Right atrium auricular region (tissue), 2 donors: ENCODE results near the gene DST. TPM values are rescaled to one million over a fixed set of nuclear protein-coding genes. Genes with fewer than 3 reads are reported as not detected.

ENCODE experiments used
- DNase-seq: peaks from one replicate; pipeline ENCODE4 v3.0.0-alpha.2; 2019; ENCODE audit warnings: low spot score
- H3K27ac ChIP-seq, 2 donors: fragments of 200-600 bp; sonication (generic); 1 replicate in 1 of 2; 2 replicates in 1 of 2; pipeline ENCODE4 v1.5.1; 2016 to 2019
- H3K27me3 ChIP-seq, 2 donors: fragments of 200-600 bp; sonication (generic); one replicate each; pipeline versions ENCODE4 v1.5.1 to v1.6.0; 2017 to 2019
- H3K36me3 ChIP-seq: fragments of 200-600 bp; sonication (generic); one replicate; pipeline ENCODE4 v1.5.1; 2016
- H3K4me1 ChIP-seq, 2 donors: fragments of 200-600 bp; sonication (generic); one replicate each; pipeline versions ENCODE4 v1.5.1 to v1.6.0; 2017 to 2019
- H3K4me3 ChIP-seq, 2 donors: fragments of 200-600 bp; sonication (generic); 1 replicate in 1 of 2; 2 replicates in 1 of 2; pipeline ENCODE4 v1.5.1; 2017 to 2019; ENCODE audit warnings: mild to moderate bottlenecking in 1 of 2, moderate library complexity in 1 of 2
- H3K9me3 ChIP-seq, 2 donors: fragments of 200-600 bp; sonication (generic); one replicate each; pipeline ENCODE4 v1.5.1; 2019
- total RNA-seq, 2 donors: library from RNA; depleted of rRNA; stranded (reverse); fragments of >200 nt; gene quantifications; one replicate each; pipeline ENCODE4 v1.1.0, GENCODE V29; 2016
- TF ChIP-seq, protein P1 (sequence below), 2 donors: fragments of 200-600 bp; sonication (generic); IDR thresholded peaks; one replicate each; pipeline ENCODE4 v1.5.1; 2019; ENCODE audit warnings: antibody characterized with exemption in 2 of 2

The DST gene
- total RNA-seq, 2 donors from 2014 or later, result 257 to 285 TPM

DNA sequence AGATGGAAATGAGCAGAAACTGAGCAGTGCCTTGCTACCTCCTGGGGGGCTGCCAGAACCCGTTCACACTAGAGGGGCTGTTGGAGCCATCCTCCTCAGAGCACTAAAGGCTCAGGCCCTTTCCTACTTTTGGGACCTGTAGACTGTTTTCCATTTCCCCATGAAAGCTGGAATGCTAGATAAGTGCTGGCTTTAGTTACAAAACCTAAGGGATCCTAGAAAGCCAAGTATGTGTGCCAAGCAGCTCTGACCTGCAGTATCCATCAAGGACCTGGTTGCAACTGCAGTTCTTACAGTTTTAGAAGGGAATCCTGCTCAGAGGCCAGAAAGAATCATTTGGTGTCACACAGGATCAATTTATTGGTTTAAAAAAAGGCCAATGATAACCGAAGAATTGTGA lies 218.6 kb downstream of the DST start:
- DNase-seq, result no peak
- Histone ChIP-seq H3K4me1 (no peaks in the 10 kb centered on the region), H3K27me3 (no peaks in the 10 kb centered on the region), H3K9me3 (no peaks in the 10 kb centered on the region), H3K4me3 (no peak overlapping the region), H3K36me3 (no peaks in the 10 kb centered on the region), H3K27ac (no peak overlapping the region)
- TF ChIP-seq, protein P1, sequence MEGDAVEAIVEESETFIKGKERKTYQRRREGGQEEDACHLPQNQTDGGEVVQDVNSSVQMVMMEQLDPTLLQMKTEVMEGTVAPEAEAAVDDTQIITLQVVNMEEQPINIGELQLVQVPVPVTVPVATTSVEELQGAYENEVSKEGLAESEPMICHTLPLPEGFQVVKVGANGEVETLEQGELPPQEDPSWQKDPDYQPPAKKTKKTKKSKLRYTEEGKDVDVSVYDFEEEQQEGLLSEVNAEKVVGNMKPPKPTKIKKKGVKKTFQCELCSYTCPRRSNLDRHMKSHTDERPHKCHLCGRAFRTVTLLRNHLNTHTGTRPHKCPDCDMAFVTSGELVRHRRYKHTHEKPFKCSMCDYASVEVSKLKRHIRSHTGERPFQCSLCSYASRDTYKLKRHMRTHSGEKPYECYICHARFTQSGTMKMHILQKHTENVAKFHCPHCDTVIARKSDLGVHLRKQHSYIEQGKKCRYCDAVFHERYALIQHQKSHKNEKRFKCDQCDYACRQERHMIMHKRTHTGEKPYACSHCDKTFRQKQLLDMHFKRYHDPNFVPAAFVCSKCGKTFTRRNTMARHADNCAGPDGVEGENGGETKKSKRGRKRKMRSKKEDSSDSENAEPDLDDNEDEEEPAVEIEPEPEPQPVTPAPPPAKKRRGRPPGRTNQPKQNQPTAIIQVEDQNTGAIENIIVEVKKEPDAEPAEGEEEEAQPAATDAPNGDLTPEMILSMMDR (IDR thresholded peaks at IDR 0.05), result no peak

DNA sequence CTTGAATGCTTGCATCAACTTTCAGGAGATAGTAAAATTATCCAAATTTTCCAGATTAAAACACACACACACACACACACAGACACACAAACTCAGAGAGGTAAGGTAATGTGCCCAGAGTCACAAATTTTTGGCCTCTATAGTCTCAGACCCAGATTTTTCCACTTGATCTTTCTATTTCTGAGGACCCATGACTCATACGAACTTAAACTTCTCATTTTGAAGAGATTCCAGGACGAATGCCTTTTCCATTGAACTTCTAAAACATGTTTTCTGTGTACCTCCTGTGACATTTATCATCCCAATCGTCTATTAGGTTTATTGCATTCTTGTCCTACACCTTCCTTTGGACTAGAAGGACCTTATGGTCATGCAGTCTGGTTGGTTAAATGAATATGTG lies 222.4 kb downstream of the DST start:
- H3K4me1 ChIP-seq, result no peaks in the 10 kb centered on the region
- no peaks in the 10 kb centered on the region for H3K27me3 ChIP-seq
- no peak overlapping the region for H3K4me3 ChIP-seq
- DNase-seq, result no peak
- no peaks in the 10 kb centered on the region for H3K9me3 ChIP-seq
- TF ChIP-seq, protein P1 (IDR thresholded peaks at IDR 0.05), result no peak
- H3K36me3 ChIP-seq, result no peaks in the 10 kb centered on the region
- no peak overlapping the region for H3K27ac ChIP-seq

DNA sequence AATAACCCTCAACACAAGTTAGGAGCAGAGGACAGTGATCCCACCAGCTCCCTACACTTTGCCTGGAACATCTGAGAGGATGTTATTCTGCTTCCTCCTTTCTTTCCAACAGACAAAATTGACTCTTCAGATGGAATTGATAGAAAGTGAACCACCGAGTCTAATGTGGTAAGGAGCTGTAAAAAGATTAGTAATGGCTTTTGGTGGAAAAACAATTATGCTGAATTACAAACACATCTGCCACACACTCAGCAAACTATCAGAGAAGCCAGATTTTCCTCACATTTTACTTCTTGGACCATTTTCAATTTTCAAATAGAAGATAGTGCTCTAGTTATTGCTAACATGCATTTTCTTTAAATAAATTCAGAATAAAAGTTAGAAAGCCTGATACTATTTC lies 223.5 kb downstream of the DST start:
- Histone ChIP-seq H3K36me3 (no peaks in the 10 kb centered on the region), H3K27ac (no peak overlapping the region), H3K4me1 (no peaks in the 10 kb centered on the region), H3K9me3 (no peaks in the 10 kb centered on the region), H3K27me3 (no peaks in the 10 kb centered on the region), H3K4me3 (no peak overlapping the region)
- DNase-seq, result no peak
- TF ChIP-seq, protein P1 (IDR thresholded peaks at IDR 0.05), result no peak

DNA sequence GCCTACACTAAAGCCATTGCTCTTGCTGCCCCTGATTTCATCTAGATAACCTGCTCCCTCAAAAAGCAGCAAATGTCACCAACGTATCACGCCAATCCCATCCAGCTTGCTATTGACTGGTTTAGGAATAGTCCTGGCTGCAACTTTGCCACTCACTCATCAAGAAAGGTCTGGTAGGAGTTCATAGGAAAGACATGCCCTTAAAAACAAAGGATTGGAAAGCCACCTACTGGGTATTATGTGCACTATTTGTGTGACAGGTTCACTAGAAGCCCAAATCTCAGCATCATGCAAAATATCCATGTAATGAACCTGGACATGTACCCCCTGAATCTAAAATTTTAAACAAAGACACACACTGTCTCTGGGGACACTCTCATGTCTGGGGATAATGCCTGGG lies 224.9 kb downstream of the DST start:
- no peak for DNase-seq
- Histone ChIP-seq H3K4me1 (no peaks in the 10 kb centered on the region), H3K36me3 (no peaks in the 10 kb centered on the region), H3K4me3 (no peak overlapping the region), H3K9me3 (no peaks in the 10 kb centered on the region), H3K27ac (no peak overlapping the region), H3K27me3 (no peaks in the 10 kb centered on the region)
- TF ChIP-seq, protein P1 (IDR thresholded peaks at IDR 0.05), result no peak

DNA sequence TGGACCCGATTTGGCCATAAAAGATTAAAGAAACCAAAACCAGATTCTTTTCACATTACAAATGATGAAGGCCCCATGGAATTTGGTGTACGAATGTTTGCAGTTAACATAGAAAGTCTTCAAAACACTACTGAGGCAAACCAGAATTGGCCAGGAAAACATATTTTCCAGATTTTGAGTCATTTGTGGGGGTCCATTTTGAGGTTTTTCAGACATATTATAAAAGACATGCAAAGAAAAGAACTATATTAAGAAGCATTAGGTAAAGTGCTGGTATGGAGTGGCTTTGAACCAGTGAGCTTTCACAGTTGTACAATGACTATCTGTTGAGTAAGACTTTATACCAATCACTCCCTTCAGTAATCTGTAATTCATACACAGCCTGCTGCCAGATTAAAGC lies 226.4 kb downstream of the DST start:
- no peak overlapping the region for H3K27ac ChIP-seq
- no peak for DNase-seq
- H3K4me3 ChIP-seq, result no peak overlapping the region
- no peaks in the 10 kb centered on the region for H3K36me3 ChIP-seq
- no peaks in the 10 kb centered on the region for H3K27me3 ChIP-seq
- H3K9me3 ChIP-seq, result no peaks in the 10 kb centered on the region
- H3K4me1 ChIP-seq, result no peaks in the 10 kb centered on the region
- TF ChIP-seq, protein P1 (IDR thresholded peaks at IDR 0.05), result no peak

DNA sequence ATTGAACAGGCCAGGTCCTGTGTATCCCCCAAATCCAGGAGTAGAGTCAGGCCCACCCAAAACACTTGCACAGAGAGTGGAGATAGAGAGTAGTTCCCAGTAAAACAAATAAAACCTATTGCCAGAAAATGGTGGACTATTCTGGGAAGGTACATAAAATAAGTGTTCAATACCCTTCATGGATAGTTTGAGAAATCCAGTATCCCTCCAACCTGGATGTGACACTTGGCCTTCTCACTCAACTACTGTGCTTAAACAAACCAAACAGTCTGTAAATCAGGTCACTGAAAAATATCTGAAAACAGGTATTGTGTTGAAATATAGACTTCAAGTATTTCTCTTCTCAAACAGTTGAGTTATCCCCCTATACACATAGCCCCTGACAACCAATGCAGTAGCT lies 233.7 kb downstream of the DST start:
- H3K27ac ChIP-seq, result no peak overlapping the region
- H3K4me1 ChIP-seq, result no peaks in the 10 kb centered on the region
- H3K9me3 ChIP-seq, result no peaks in the 10 kb centered on the region
- H3K27me3 ChIP-seq, result no peaks in the 10 kb centered on the region
- H3K4me3 ChIP-seq, result no peak overlapping the region
- TF ChIP-seq, protein P1 (IDR thresholded peaks at IDR 0.05), result no peak
- H3K36me3 ChIP-seq, result no peaks in the 10 kb centered on the region
- DNase-seq, result no peak
